GM12891 (cell line): ENCODE data around the gene NLRC3.
A peak's percentile ranks its signal among the peaks of the same experiment; 100 is the strongest.
"Not testable (repeated sequence)": the region's sequence is repeated elsewhere in the genome, so short reads cannot be mapped to it uniquely, and the experiment has no call there.

Source experiments
- DNase-seq: peaks from one replicate; pipeline ENCODE4 v3.0.0; 2011; ENCODE audit warnings: low spot score; ENCODE audit not compliant: insufficient read length
- FAIRE-seq: peaks from 2 replicates; lab custom pipeline; 2011; peaks lifted over from hg19 to GRCh38; lab: Jason Lieb, UNC
- PAX5 ChIP-seq: IDR thresholded peaks from 2 replicates; pipeline ENCODE4 v1.6.1; 2011; ENCODE audit warnings: low read length, moderate library complexity, mild to moderate bottlenecking; ENCODE audit not compliant: insufficient read depth, severe bottlenecking
- POLR2A ChIP-seq: IDR thresholded peaks from 2 replicates; pipeline ENCODE4 v1.6.1; 2011; ENCODE audit warnings: low read depth, low read length, control low read depth
- POLR2AphosphoS5 ChIP-seq: IDR thresholded peaks from 2 replicates; pipeline ENCODE4 v1.6.1; 2011; ENCODE audit warnings: low read depth, low read length, control low read depth
- POU2F2 ChIP-seq: IDR thresholded peaks from 2 replicates; pipeline ENCODE4 v1.6.1; 2011; ENCODE audit warnings: low read depth, mild to moderate bottlenecking, control low read depth, low read length, moderate library complexity
- SPI1 ChIP-seq: IDR thresholded peaks from 2 replicates; pipeline ENCODE4 v1.6.1; 2011; ENCODE audit warnings: low read depth, low read length, control low read depth
- TAF1 ChIP-seq: IDR thresholded peaks from 2 replicates; pipeline ENCODE4 v1.6.1; 2011; ENCODE audit warnings: low read depth, low read length, control low read depth

The NLRC3 gene

DNA sequence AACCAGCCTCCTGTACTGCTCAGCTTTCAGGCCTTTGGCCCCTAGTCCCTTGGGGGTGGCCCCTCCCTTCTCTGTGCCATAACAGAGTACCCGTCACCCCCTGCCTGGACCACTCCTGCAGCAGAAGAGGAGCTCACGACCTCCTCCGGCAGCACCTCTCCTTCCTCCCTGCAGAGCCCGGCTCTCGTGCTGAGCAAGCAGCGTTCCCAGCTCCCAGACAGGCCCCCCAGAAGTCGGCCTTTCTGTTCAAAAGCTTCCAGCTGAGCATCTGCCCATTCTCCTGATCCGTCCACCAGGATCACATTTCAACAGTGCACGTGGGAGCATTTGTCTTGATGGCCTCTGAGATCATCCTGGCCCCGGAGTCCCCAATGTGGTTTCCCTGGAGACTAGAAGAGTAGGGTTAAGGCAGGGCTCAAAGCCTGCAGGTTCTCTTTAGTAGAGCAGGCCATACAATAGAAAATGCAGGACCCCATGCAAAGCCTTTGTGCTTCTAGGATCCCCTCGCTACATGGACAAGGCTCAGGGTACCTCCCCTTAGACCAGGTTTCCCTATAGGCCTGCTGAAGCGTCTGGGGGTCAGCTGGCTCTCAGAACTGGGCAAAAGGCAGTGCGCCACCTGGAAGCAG, 35.6 kb downstream of the NLRC3 start:
- DNase-seq, result no peak
- no peak for TF ChIP-seq TAF1
- TF ChIP-seq POU2F2, result no peak
- TF ChIP-seq SPI1, result no peak
- no peak for TF ChIP-seq POLR2AphosphoS5
- TF ChIP-seq POLR2A, result no peak
- no peak for TF ChIP-seq PAX5
- no peak for FAIRE-seq

DNA sequence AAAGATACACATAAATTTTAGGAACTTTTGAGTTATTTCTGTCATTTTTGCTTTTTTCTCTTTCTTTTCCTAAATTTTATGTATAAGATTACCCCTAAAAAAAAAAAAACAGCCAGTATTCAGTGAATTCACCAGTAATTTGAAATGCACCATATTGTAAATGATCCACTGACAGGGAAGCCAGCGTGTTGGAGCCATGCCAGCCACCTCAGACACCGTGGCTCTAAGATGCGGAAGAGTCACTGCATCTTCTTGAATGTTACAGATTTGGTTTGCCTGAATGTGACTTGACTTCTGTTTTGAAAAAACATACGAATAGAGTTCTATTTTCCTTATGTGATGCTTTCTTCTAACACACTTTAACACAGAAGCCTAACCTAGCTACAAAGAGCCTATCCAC, 39.0 kb downstream of the NLRC3 start:
- no peak for FAIRE-seq
- DNase-seq, result no peak
- no peak for TF ChIP-seq TAF1
- no peak for TF ChIP-seq POU2F2
- TF ChIP-seq POLR2AphosphoS5, result no peak
- TF ChIP-seq SPI1, result no peak
- no peak for TF ChIP-seq PAX5
- TF ChIP-seq POLR2A, result no peak

- DNase-seq (no peak), FAIRE-seq (no peak)
- TF ChIP-seq PAX5 (no peak), SPI1 (no peak), POLR2AphosphoS5 (no peak), POU2F2 (no peak), TAF1 (no peak)
These were observed 40.4 kb downstream of the NLRC3 start for GRCh38 chr16:3536851-3537250.

DNA sequence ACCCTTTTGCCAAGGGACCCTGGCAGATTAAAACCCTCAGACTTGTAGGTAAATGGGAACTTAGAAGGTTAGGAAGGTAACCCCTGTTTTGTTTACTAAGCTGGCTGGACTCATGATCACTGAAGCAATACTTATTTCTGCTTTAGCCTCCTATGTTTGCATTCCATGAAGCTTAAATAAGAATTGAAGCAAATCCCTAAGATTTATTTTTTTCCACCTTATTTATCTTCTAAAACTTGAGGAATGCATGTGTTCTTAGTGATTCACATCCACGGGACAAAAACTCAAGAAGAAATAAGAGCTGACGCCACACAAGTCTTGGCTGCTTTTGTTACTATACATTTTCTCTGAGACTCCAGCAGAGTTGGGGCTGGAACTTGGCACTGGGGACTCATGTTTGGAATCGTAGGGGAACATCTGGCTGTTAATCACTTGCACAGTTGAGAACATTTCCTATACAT, 40.9 kb downstream of the NLRC3 start:
- TF ChIP-seq POLR2AphosphoS5 (no peak), POLR2A (no peak), TAF1 (no peak), POU2F2 (no peak), SPI1 (no peak), PAX5 (no peak)
- no peak for DNase-seq
- no peak for FAIRE-seq

- FAIRE-seq (no peak), DNase-seq (no peak)
These were observed 43.1 kb downstream of the NLRC3 start for GRCh38 chr16:3534126-3534525.

DNA sequence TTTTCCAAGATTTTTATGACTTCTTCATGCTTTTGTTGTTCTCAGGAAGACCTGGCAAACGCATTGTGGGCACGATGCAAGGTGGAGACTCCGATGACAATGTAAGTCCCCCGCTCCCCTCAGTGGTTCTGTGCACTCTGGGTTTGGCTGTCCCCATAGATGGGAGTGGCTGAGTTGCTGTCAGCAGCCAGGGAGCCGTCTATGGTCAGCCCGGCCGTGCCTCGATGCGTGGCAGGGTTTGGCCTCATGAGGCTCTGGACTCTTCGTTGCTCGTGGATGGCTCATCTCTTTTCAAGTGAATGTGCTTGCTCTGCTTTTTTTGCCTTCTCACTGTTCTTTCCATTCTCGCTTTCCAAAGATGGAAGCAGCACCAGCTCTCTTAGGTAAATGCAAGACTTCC, 44.5 kb downstream of the NLRC3 start:
- no peak for DNase-seq
- TF ChIP-seq PAX5 (no peak), SPI1 (no peak), POLR2A (no peak), POU2F2 (no peak), POLR2AphosphoS5 (no peak), TAF1 (no peak)
- no peak for FAIRE-seq

More at GRCh38 chr16:3534126-3534525, 43.1 kb downstream of the NLRC3 start:
- TF ChIP-seq POLR2A (no peak), SPI1 (no peak), TAF1 (no peak), POLR2AphosphoS5 (no peak), PAX5 (no peak), POU2F2 (no peak)

- no peak for TF ChIP-seq POLR2A
- TF ChIP-seq POLR2AphosphoS5, result no peak
- no peak for TF ChIP-seq PAX5
- no peak for TF ChIP-seq POU2F2
- no peak for TF ChIP-seq SPI1
- FAIRE-seq (no peak), DNase-seq (no peak)
These were observed 46.8 kb downstream of the NLRC3 start for GRCh38 chr16:3530371-3530914.

DNA sequence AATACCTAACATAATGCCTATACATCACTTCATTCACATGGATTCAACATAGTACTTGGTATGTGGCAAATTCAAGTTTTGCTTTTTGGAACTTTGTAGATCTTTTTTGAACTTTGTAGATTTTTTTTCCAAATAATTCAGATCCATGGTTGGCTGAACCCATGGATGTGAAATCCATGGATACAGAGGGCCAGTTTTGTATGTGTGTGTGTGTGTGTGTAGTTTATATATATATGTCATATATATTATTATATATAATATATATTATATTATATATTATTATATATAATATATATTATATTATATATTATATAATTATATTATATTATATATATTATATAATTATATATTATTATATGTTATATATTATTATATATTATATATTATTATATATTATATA, 48.0 kb downstream of the NLRC3 start:
- TF ChIP-seq POU2F2 (no peak), POLR2A (no peak), PAX5 (no peak), POLR2AphosphoS5 (no peak), SPI1 (no peak), TAF1 (no peak)
- no peak for DNase-seq
- FAIRE-seq, result no peak

DNA sequence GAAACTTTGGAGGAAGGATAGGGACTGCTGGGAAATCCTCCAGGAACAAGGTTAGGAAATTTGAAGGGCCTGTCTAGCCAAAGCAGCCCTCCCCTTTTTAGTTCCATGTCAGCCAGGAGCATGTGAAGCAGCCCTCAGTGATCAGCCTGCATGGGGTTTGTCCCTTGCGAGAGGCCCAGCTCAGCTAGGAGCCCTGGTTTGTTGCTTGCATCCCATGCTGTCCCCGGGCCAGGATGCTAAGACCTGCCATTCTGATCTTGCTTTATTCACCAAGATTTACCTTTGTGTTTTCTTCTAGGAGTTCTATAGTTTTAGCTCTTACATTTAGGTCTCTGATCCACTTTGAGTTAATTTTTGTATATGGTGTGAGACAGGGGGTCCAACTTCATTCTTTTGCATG, 48.8 kb downstream of the NLRC3 start:
- FAIRE-seq, result no peak
- TF ChIP-seq PAX5 (no peak), POU2F2 (no peak)
- no peak for DNase-seq

- FAIRE-seq, result peak; percentile 50
These were observed 49.9 kb downstream of the NLRC3 start for GRCh38 chr16:3527216-3527829.

More at GRCh38 chr16:3527216-3527829, 49.9 kb downstream of the NLRC3 start:
- not testable (repeated sequence) for DNase-seq
